Erythroblast (primary cell): ENCODE measurements around the gene ST3GAL6.

Source experiments
- GATA1 ChIP-seq: IDR thresholded peaks from 2 replicates; pipeline ENCODE4 v1.6.1; 2011; ENCODE audit warnings: low read depth, mild to moderate bottlenecking, control low read depth, low read length, moderate library complexity
- POLR2A ChIP-seq: IDR thresholded peaks from 2 replicates; pipeline ENCODE4 v1.6.1; 2011; ENCODE audit warnings: mild to moderate bottlenecking, low read length

DNA sequence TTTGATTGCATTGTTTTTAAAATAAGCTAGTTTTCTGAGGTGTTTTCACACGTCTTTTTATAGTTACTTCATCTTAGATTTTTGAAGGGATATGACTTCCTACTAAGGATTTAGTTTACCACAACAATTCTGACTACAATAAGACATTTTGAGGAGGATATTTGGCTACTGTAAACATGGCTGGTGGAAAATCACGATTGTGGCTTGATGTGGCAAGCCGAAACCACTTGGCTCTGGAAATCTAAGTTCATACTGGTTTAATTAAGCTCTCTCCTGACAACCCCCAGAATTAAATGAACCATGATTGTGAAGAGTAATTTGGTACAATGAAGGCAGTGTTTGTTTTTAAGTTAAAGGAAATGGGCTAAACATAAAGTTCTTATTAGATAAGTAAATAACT lies 30.8 kb downstream of the ST3GAL6 start:
- TF ChIP-seq POLR2A (no peak), GATA1 (no peak)
